Stimulated activated CD8-positive, alpha-beta memory T cell treated with anti-CD3 and anti-CD28 coated beads, Interleukin-4, amount 100 ng/mL, for 48 hours (primary cell): ENCODE results near the gene MEN1.
"Not testable (repeated sequence)": the region's sequence is repeated elsewhere in the genome, so short reads cannot be mapped to it uniquely, and the experiment has no call there.

ENCODE experiments used
- DNase-seq: peaks from one replicate; pipeline ENCODE4 v3.0.0-alpha.2; 2020

The MEN1 gene

DNA sequence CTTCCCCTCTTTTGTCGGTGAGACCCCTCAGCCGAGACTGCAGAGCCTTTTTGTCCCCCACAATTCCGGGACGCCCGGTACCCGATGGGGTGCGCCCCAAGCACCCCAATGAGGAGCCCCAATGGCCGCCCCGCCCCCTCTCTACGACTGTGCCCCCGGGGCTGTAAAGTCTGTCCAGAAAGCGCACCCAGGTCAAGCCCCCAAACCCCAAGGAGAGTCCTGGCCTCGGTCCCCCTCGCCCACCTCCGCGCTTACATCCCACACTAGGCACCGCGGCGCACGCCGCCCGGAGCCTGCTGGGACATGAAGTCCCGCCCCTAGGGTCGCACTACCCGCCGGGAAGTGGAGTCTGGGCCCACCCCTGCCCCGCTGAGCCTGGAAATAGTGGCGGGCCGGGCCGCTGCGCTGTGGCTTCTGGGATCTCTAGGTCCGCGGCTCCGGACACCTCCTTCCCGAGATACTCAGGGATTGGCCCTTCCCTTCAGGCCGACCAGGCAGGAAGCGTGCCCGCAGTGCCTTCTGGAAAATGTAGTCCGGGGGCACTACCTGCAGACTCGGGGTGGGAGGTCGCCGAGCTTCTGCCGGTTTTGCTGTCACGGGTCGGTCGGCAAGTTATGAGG, at the start of gene MEN1:
MEN1 (minus strand) TSS at position 281 of the 620 bp plus-strand sequence. CDS start 442 bp downstream, outside the sequence.
- peak; percentile 90 for DNase-seq

DNA sequence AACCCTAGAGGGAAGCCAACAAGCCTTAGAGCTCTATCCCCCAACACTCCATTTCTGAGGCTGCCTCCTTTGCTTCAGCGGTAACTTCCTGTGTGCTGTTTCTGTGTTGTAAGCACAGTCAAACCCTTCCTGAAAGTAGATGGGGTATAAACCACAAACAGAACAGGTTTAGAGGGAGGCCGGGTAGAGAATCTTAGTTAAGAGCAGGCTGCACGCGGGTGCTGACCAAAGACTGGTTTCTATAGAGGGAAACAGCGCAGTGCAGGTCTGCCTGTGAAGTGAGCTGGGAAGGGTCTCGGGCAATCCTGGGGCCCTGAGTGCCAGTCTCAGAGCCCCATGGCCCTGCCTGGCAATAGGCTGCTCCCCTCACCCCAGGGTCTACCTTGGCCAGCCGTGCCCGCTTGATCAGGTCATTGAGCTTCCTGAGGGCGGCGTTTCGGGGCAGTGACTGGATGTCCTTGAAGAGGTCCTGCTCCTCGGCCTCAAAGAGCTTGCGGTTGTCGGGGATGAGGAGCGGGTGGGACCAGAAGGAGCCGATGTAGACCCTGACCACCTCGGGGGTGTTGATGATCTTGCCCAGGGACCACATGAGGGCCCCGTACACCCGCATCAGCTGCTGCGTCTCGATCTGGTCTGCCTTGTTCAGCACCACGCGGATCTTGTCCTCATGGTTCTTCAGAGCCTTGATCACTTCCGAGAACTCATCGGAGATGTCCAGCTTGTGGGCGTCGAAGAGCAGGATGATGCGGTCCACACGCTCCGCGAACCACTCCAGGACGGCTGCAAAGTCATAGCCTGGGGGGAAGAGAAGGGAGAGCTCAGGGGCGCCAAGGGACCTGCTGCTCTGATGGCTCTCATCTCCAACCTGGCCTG, 49.4 kb upstream of the MEN1 start:
- DNase-seq = peak; percentile 78

DNA sequence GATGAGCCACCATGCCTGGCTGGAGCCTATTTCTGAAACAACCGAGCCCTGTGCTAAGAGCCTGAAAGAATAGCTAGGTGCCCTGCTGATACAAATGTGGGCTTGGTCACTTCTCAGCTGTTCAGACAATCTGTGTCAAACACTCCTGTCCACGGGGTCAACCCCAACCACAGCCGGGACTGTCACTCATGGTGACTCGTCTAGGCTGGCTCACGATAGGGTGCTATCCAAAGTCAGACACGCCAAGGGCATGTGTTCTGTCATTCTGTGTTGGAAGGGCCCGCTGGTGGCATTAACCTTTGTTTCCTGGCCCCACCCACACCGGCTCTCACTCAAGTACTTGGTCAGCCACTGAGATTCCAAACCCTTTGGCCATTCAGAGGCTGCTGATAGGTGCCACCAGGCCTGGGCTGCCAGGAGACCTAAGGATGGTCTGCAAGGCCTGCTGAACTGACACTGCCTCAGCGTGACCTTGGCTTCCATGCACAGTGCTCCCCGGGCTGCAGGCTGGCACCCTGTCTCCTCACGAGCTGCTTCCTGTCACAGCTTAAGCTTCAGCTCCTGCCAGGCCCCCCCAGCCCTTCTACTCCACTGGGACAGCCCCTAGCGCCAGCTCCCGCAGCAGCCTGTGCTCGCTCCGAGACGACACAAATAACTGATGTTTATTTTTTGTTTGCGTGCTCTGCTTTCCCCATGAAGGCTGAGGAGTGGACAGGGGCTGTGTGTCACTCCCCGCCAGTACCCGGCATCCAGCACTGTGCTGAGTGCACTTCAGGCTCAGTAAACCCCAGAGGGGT, 48.3 kb upstream of the MEN1 start:
- DNase-seq = peak; percentile 74

DNA sequence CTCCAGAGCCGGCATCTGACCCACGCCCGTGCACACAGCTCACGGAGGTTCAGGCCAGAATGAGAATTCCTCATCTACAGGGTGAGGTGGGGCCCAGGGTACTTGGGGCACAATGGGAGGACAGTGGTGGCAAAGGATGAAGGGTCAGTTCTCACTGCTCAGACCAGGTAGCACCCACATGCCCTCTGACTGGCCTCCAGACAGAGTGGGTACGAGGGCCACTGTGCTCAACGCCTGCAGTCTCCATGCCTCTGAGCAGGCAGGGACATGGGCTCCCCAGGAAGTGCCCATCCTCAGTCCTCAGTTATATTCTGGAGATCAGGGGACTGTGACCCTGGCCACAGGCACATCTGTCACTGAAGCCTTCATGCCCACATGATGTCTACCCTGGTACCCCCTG, 47.1 kb upstream of the MEN1 start:
- DNase-seq = no peak

DNA sequence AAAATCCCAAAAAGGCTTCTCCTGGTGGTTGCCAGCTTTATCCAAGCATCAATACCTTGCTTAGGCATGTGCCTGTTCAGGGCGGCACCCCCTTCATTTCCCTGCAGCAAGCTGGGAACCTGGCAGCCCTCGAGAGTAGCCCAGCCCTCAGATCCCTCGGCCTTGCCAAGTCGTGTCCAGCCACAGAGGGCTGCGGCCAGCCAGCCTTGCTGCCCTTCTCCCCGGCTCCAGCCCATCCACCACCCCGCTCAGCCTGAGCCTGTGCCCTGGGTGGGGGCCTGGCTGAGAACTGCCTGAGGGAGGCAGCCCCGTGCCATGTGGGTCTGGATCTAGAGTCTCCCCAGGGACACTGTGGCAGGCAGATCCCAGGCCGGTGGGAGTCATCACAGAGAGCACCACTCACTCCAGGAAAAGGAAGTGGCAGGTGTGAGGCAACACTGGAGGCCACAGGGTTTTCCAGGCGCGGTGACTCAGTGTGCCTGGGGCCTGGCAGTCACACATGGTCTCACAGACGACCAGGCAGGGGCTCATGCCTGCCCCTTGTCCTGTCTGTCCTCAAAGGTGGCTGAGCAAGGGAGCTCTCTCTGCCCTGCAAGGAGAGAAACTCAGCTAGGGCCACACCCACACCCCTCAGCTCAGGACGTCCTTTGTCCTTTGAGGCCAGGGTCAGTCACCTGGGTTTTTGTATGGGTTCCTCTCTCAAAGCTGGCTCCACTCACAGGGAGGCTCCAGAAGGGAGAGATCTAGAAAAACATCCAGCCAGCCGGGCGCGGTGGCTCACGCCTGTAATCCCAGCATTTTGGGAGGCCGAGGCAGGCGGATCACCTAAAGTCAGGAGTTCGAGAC, 46.3 kb upstream of the MEN1 start:
- peak; percentile 85 for DNase-seq

DNA sequence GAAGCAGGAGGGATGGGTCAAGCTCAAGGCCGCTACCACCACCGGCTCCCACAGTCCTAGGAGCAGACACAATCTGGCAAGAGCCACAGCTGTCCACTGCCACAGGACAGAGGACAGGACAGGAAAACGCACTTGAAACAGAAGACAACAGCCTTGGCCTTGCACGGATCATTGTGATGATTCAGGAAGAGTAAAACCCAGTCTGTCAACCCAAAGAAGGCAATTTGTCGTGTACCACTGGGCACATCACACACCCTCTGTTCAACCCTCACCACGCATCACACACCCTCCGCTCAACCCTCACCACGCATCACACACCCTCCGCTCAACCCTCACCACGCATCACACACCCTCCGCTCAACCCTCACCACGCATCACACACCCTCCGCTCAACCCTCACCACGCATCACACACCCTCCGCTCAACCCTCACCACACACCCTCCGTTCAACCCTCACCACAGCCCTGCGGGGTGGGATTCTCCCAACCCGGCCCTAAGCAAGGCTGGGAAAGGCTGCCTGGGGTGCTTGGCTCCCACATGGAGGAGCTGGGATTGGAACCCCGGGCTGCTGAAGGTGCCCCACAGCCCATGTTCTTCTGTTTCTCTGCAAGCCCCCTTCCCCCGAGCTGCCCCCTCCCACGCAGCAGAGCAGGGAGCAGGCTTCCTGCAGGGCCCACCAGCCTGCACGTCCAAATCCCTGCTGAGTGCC, 45.4 kb upstream of the MEN1 start:
- no peak for DNase-seq

DNA sequence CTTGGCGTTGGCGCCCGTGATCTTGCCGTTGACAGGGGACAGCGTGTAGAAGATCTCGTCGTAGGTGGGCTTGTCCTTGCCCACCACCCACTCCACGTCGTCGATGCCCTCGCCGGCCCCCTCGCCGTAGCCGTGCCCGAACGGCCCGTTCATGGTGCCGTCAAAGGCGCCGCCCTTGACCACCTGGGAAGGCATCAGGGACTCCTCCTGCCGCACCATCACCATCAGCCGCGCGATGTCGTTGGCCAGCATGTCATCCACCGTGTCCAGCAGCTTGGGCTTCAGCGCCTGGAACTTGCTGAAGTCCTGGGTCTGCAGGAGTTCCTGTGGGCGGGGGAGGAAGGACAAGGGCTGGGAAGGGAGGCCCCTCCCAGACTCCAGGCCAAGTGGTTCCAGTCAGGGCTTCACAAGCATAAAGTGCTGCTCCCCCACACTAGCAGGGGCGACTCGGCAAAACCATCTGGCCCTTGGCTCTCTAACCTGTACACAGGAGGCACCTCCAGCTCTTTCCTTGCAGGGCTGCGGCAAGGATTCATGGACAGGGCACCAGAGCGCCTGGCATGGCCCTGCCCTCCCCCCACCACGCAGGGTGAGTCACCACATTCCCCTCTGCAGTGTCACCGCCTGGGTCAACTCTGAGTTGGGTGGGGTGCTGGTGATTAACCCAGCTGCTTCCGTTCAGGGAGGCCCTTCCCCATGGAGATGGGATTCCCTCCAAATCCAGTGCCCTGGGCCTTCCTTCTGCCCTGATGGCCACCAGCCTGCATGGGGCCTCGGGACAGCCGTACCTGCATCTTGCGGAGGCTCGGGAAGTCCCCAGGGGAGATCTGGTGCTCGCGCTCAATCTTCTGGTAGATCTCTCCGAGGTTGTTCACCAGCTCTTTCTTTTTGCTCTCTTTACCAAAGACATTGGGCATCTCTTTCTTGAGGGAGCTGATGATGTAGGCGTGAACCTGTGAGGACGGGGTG, 44.5 kb upstream of the MEN1 start:
- peak; percentile 75 for DNase-seq

DNA sequence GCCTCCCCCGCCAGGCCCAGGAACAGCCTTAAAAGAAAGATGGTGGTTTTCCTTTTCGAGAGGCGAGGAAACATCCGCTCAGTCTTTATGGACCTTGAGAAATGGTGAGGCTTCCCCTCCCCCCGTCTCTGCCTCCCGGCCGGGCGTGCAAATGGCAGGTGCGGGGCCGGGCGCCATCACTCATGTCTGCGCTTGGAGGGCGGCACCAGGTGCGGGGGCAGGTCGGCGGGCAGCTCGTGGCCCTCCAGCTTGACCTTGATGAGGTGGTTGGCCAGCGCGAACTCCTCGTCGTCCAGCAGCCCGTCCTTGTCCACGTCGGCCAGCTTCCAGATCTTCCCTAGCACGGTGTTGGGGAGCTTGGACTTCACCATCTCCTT, 43.8 kb upstream of the MEN1 start:
- DNase-seq = no peak

DNA sequence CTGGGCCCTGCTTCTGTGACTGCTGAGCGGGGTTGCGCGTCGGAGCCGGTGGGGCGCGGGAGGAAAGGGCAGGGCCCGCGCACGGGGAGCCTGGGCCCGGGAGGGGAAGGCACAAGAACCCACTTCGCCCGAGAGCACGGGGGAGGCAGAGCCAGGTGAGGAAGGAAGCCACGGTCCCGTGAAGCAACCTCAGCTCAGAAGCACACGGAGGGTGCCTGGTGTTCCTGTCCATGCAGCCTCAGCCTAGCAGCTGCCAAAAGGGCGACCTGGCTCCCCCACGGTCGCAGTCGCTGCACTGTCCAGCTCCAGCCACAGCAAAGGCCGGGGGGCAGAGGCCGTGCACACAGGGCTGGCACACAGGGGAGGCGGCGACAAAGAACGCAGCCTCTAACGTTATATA, 43.4 kb upstream of the MEN1 start:
- no peak for DNase-seq

DNA sequence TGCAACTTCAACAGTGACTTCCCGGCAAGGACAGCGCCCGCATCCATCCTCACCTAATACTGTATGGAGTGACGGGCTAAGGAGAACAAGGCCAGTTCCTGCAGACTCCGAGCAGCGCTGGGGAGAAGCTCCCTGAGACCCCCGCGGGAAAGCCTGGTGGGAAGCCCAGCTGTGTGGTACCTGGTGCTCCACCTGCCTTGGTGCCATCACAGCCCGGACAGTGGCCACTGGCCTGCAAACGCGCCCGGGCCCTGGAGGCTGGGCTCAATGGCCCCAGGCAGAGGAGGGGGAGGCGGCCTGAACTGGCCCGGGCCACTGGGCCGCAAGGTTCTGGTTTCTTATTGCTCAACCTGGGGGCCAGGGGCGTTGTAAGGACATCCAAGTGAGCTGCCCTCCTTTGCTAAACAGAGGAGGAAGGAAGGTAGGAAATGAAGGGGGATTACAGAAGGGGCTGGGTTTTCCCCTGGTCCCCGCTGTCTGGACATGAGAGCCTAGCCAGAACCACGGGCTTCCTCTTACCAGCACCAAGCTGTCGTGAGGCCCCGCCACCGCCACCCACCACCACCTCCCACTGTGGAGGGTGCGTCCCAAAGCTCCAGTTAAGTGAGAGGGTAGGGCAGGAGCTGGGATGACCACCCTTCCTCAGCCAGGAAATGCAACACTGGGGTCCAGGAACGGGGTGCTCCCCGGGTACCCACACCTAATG, 42.6 kb upstream of the MEN1 start:
- no peak for DNase-seq

DNA sequence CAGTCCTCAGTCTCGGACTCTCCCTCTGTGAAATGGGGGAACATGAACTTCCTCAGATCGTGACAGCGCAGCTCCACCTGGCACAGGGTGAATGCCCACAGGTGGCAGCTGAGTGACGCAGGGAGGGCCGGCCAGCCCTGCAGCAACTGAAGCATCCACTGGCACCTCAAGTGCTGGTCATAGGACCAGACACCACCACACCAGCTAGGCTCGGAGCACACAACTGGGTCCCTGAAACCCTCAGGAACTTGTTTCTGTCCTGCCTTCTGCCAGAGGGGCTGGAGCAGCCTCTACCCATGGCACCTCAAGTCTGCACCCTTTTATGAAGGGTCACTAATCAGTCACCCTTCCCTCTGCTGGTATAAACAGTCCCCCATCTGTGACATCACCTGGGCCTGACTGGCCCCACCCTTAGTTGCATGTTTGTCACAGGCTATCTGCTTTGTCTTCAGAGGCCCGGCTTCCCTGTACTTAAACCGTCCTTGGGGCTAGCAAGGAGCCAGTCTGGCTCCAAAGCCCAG, 41.5 kb upstream of the MEN1 start:
- DNase-seq = peak; percentile 47

DNA sequence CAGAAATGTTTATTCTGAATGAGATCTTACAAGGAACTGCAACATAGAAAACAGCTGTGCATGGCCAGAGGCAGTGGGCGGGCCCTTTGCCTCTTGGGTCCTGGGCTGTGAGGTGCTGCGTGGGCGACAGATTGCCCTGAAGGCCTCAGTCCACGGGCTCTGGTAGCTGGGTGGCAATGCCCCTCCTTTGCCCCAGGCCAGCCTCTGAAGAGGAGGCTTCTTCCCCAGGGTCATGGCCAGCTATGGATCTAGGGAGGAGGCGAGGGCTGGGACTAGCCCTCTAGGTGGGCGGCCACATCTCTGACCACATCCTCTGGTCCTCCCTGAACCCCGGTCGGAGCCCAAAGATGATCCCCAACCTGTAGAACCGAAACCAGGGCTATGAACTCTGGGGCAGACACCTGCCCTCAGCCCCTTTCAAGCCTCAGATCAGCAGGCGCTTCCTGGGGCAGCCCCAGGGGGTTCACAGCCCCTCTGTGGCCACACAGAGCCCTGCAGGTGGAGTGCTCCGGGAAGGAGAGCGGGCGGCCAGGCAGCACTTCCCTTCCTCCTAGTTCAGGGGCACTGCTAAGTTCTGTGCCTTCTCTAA, 40.7 kb upstream of the MEN1 start:
- DNase-seq = peak; percentile 74

DNA sequence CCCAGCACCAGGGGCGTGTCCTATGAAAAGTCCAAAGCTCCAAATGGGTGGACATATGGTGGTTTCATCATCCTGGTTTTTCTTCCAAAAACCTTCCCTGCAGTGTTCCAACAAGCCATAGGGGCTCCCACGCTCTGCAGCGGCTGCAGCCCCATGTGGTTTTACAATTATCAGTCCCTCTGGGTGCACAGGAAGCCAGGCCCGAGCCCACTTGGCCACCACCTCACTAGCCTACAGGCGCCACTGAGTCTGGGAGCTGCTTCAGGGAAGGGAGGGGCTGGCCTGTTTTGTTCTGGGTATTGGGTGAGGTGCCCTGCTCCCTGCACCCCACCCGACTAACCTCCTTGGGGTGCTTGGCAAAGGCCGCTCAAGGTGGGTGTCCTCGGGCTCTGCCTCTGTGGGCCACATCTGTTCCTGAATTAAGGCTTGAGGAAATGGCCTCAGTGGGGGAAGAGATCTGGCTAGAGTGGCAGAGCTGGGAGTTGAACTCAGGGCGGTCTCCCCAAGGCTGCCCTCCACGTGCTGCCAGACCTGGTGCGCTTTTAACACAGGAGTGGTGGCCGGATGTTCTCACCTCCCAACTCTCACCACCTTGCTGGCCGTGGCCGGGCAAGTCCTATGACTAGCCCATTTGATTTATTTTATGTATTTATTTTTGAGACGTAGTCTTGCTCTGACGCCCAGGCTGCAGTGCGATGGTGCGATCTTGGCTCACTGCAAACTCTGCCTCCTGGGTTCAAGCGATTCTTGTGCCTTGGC, 39.4 kb upstream of the MEN1 start:
- DNase-seq = no peak

DNA sequence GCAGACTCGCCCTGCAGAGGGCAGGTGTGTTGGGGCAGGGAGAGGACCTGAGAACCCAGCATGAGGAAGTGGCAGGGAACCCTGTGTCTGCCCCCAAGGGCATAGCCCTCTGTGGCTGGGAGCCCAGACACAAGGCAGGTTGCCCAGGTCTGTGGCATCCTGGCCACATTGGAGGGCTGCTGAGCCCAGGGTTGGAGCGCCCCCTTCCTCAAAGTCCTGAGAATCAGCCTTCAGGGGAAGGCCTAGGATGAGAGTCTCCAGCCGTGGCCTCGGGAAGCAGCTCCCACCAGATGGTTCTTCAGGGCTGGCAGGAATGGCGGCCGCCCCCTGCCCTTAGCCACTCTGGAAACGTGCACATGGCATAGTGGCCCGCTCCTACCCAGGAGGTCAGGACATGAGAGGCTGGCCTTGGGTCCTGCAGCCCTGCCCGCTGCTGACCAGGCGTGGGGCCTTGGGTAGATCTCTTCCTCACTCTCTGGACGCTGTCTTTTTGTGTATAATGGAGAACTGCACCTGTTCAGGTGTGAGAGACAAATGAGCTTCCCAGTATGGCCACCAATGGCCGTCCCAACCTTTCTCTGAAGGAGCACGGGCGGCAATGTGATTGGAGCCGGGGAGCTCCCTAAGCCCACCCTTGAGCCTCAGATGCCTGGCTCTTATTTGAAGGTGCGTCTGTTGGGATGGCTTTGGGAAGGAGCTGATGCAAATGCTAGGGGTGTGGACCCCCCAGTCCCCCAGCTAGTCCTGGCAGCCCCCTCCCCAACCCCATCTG, 38.7 kb upstream of the MEN1 start:
- peak; percentile 44 for DNase-seq

DNA sequence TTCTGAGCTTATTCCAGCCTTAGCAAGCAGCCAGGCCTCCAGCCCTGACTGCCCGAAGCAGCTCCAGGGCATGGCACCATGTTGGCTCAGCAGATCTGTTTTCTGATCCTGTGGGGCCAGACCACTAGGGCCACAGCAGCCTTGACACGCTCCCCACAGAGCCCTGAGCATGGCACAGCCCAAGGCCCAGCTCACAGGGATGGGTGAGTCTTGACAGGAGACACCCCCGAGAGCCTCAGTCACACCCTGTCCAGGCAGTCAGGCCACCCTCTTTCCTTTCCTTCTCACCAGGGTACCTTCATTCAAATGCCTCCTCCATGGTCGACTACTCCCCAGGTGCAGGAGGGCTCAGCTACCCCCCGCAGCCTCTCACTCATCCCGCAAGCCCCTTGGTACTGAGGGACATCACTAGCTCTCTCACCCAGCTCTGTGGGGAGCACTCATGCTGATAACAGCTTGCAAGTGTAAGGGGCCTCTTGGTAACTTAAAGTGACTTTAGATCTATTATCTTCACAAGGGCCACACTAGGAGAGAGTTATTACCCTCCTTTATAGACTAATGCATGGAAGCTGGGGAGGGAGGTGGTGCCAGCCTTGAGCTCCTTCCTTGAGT, 38.0 kb upstream of the MEN1 start:
- no peak for DNase-seq

DNA sequence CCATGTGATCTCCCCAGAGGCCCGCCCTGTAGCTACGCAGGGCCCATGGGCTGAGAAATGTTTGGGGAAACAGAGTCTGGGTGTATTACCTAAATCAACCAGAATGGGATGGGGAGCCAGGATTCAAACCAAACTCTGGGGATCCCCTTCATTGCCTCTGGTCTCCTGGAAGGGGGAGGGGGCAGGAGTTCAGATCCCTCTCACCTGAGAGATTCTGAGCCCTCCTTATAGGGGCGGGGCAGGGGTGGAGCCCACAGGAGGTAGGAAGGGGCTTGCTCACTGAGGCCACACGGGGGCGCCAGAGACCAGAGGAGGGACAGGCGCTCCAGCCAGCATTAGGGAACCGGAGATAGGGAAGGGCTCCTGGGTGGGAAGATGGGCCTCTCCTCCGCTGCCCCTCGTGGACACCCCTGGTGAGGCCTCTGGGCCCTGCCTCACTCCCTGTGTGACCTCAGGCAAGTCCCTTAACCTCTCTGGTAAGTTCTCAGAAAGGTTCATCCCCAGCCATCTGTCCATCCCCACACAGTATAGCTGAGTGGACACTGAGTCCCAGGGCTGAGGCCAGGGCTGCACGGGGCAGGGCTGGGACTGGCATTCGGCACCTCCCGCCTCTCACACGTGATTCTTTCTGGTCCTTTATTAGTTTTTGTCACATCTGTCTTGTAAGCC, 36.8 kb upstream of the MEN1 start:
- peak; percentile 98 for DNase-seq

DNA sequence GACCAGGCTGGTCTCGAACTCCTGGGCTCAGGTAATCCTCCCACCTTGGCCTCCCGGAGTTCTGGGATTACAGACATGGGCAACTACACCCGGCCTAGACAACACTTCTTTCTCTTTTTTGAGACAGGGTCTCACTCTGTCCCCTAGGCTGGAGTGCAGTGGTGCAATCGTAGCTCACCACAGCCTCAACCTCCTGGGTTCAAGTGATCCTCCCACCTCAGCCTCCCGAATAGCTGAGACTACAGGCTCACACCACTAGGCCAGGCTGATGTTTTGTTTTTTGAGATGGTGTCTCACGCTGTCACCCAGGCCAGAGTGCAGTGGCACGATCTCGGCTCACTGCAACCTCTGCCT, 35.4 kb upstream of the MEN1 start:
- not testable (repeated sequence) for DNase-seq
